GM23338 (cell line): Measurements from ENCODE around the gene KCNJ18.
"Not testable (repeated sequence)": the region's sequence is repeated elsewhere in the genome, so short reads cannot be mapped to it uniquely, and the experiment has no call there.

Experiments used
- CREB1 ChIP-seq: fragments of 250-450 bp; sonication (Bioruptor Pico); IDR thresholded peaks from 2 replicates; pipeline ENCODE4 v1.5.0; 2020; ENCODE audit warnings: low read depth, mild to moderate bottlenecking, moderate library complexity
- EZH2 ChIP-seq: fragments of 200-600 bp; sonication (generic); IDR thresholded peaks from one replicate; pipeline ENCODE4 v1.8.0; 2017; ENCODE audit warnings: antibody characterized with exemption, mild to moderate bottlenecking, low read depth; ENCODE audit not compliant: unreplicated experiment
- EZH2phosphoT487 ChIP-seq: fragments of 200-600 bp; sonication (generic); IDR thresholded peaks from one replicate; pipeline ENCODE4 v1.8.1; 2018; ENCODE audit warnings: antibody characterized with exemption; ENCODE audit not compliant: unreplicated experiment
- POLR2AphosphoS5 ChIP-seq: IDR thresholded peaks from 2 replicates; pipeline ENCODE4 v1.6.1; 2016; ENCODE audit warnings: antibody characterized with exemption, low read depth
- REST ChIP-seq: IDR thresholded peaks from one replicate; pipeline ENCODE4 v1.6.1; 2018; ENCODE audit warnings: antibody characterized with exemption; ENCODE audit not compliant: unreplicated experiment
- TF ChIP-seq, protein P1 (sequence below), 2 experiments: fragments of 200-600 bp in 1 of 2; sonication (generic) in 1 of 2; conservative IDR thresholded peaks; 2 replicates each; pipeline versions ENCODE4 v1.5.1 to v1.6.1; 2016 to 2017; ENCODE audit warnings: antibody characterized with exemption in 2 of 2, low read depth in 2 of 2, mild to moderate bottlenecking in 2 of 2, moderate library complexity in 1 of 2

- TF ChIP-seq, protein P1, sequence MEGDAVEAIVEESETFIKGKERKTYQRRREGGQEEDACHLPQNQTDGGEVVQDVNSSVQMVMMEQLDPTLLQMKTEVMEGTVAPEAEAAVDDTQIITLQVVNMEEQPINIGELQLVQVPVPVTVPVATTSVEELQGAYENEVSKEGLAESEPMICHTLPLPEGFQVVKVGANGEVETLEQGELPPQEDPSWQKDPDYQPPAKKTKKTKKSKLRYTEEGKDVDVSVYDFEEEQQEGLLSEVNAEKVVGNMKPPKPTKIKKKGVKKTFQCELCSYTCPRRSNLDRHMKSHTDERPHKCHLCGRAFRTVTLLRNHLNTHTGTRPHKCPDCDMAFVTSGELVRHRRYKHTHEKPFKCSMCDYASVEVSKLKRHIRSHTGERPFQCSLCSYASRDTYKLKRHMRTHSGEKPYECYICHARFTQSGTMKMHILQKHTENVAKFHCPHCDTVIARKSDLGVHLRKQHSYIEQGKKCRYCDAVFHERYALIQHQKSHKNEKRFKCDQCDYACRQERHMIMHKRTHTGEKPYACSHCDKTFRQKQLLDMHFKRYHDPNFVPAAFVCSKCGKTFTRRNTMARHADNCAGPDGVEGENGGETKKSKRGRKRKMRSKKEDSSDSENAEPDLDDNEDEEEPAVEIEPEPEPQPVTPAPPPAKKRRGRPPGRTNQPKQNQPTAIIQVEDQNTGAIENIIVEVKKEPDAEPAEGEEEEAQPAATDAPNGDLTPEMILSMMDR (conservative IDR thresholded peaks at IDR 0.05; ENCODE audit: low read depth in 2 of 2), result peak in 1 of 2 experiments; percentile 14; a peak in 1 of 4 replicates
- TF ChIP-seq POLR2AphosphoS5; EZH2; CREB1 (CRISPR knock-in tag); REST; EZH2phosphoT487: not testable (repeated sequence)
These were observed at the start of gene KCNJ18 for GRCh38 chr17:21691883-21692703.
